Skeletal muscle tissue (tissue), 4 donors: Measurements from ENCODE around the gene KCNA2. TPM values are rescaled to one million over a fixed set of nuclear protein-coding genes. Genes with fewer than 3 reads are reported as not detected.

Experiments used
- H3K27ac ChIP-seq: one replicate; pipeline ENCODE4 v1.7.0; 2013; ENCODE audit warnings: mild to moderate bottlenecking, low read depth, low read length, inconsistent platforms
- H3K27me3 ChIP-seq, 3 donors: one replicate each; pipeline ENCODE4 v1.7.0; 2013; ENCODE audit warnings: low read length in 3 of 3; ENCODE audit not compliant: control insufficient read depth in 3 of 3, insufficient read depth in 3 of 3
- H3K36me3 ChIP-seq, 3 donors: one replicate each; pipeline ENCODE4 v1.7.0; 2013; ENCODE audit warnings: low read length in 3 of 3; ENCODE audit not compliant: control insufficient read depth in 3 of 3, insufficient read depth in 3 of 3
- H3K4me1 ChIP-seq, 3 donors: one replicate each; pipeline ENCODE4 v1.7.0; 2013; ENCODE audit warnings: low read length in 3 of 3, mild to moderate bottlenecking in 3 of 3; ENCODE audit not compliant: control insufficient read depth in 3 of 3, insufficient read depth in 3 of 3
- H3K4me3 ChIP-seq, 3 donors: one replicate each; pipeline ENCODE4 v1.7.0; 2013; ENCODE audit warnings: low read length in 3 of 3
- H3K9ac ChIP-seq, 3 donors: one replicate each; pipeline ENCODE4 v1.7.0; 2013; ENCODE audit warnings: low read length in 3 of 3, mild to moderate bottlenecking in 3 of 3, moderate library complexity in 2 of 3, low read depth in 1 of 3
- H3K9me3 ChIP-seq, 3 donors: one replicate each; pipeline ENCODE4 v1.7.0; 2013; ENCODE audit warnings: low read length in 3 of 3; ENCODE audit not compliant: control insufficient read depth in 3 of 3
- total RNA-seq: library from RNA; depleted of rRNA; stranded (reverse); fragments of >200 nt; gene quantifications from one replicate; pipeline ENCODE4 v1.2.3, GENCODE V29; 2014
- donor health status: Osteomylitis.

Gene KCNA2
- total RNA-seq, 1 donor from 2014 or later = 0.52 TPM

- Histone ChIP-seq H3K9ac (no peak overlapping the region), H3K4me1 (no peaks in the 10 kb centered on the region), H3K4me3 (no peak overlapping the region), H3K27me3 (peaks cover 4 to 12% (median 5%) of the 10 kb centered on the region in 3 donors), H3K9me3 (no peaks in the 10 kb centered on the region), H3K27ac (no peak overlapping the region), H3K36me3 (no peaks in the 10 kb centered on the region)
These were observed 22.4 kb upstream of the KCNA2 start for GRCh38 chr1:110628323-110629105.

DNA sequence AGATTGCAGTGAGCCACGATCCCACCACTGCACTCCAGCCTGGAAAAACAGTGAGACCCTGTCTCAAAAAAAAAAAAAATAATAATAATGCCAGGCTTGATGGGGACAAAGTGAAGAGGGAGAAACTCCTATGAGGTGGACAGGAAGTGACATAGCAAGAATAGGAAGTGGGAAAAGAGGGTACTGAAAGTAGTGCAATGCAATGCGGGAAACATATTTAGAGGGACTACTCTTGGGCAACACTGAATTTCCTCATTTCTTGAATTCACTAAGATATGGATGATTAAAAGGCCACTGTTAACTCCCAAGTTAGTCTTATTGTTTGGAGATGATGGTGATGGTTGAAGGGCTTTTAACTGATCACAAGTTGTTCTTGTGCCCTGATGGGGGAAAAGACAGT is 21.6 kb upstream of the KCNA2 start:
- Histone ChIP-seq H3K9ac (no peak overlapping the region), H3K9me3 (no peaks in the 10 kb centered on the region), H3K36me3 (no peaks in the 10 kb centered on the region), H3K27me3 (peaks cover 4 to 12% (median 5%) of the 10 kb centered on the region in 3 donors), H3K27ac (no peak overlapping the region), H3K4me1 (no peaks in the 10 kb centered on the region), H3K4me3 (no peak overlapping the region)

DNA sequence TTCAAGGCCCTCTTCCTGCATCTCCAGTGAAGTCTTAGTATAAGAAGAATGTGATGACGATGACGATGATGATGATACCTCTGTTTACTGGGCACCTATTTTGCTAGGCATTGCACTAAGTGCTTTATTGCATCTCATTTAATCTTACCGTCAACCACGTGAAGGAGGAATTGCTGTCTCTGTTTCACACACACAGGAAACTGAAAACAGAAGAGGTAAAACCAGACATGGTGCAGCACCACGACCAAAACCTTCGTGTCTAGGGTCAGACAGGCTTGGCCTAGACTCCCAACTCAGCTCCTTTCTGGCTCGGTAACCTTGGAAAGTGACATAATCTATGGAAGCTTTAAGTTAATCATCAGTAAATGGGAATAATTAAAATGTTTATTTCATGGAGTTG is 20.7 kb upstream of the KCNA2 start:
- H3K4me3 ChIP-seq = no peak overlapping the region
- no peak overlapping the region for H3K27ac ChIP-seq
- no peaks in the 10 kb centered on the region for H3K36me3 ChIP-seq
- no peaks in the 10 kb centered on the region for H3K4me1 ChIP-seq
- no peaks in the 10 kb centered on the region for H3K9me3 ChIP-seq
- H3K9ac ChIP-seq = no peak overlapping the region
- peaks cover 4 to 11% (median 5%) of the 10 kb centered on the region in 3 donors for H3K27me3 ChIP-seq

DNA sequence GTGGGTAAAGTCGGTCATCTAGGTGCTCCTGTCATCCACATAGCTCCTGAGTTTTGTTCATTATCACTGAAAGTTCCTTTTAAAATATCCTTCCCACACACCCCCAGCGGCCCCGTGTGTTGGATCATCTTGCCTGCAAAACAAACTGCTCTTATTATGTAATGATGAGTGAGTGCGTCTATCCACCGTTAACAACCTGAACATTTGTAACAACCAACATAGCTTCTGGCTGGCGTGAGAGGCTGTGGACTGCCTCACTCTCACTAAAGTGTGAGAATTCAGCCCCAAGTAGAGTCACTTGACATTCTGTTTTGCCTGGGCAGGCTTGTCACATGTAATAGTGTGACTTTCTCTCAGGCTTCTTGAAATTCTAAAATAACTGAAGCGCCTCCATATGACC is 14.5 kb upstream of the KCNA2 start:
- Histone ChIP-seq H3K4me1 (peaks cover 3 to 4% (median 4%) of the 10 kb centered on the region in 3 donors), H3K4me3 (no peak overlapping the region), H3K27ac (no peak overlapping the region), H3K9me3 (no peaks in the 10 kb centered on the region), H3K9ac (no peak overlapping the region), H3K27me3 (peaks cover 32 to 48% (median 43%) of the 10 kb centered on the region in 3 donors), H3K36me3 (no peaks in the 10 kb centered on the region)

DNA sequence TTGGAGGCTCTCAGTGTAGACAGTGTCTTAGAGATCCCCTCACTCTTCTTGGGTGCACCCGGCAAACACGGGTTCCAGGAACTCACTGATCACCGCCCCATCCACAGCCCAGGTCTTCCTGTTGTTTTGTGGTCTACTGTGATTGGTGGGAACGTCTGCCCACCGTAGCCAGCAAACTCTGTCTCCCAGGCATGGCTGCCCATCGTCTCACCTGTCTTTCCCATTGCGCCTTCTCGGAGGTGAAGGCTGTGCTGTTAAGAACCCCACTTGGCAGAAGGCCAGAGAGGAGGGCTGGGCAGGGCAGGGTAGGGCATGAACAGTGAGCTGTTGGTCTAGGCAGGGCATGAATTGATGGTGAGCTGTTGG is 14.1 kb upstream of the KCNA2 start:
- Histone ChIP-seq H3K27me3 (peaks cover 33 to 51% (median 43%) of the 10 kb centered on the region in 3 donors), H3K4me1 (peaks cover 3 to 4% (median 4%) of the 10 kb centered on the region in 3 donors), H3K4me3 (no peak overlapping the region), H3K36me3 (no peaks in the 10 kb centered on the region), H3K9ac (no peak overlapping the region), H3K9me3 (no peaks in the 10 kb centered on the region), H3K27ac (no peak overlapping the region)

- Histone ChIP-seq H3K36me3 (no peaks in the 10 kb centered on the region), H3K9me3 (no peaks in the 10 kb centered on the region), H3K4me1 (peaks cover 3 to 4% (median 4%) of the 10 kb centered on the region in 3 donors), H3K4me3 (no peak overlapping the region), H3K9ac (no peak overlapping the region), H3K27me3 (peaks cover 33 to 56% (median 45%) of the 10 kb centered on the region in 3 donors), H3K27ac (no peak overlapping the region)
These were observed 13.5 kb upstream of the KCNA2 start for GRCh38 chr1:110619412-110620249.

GRCh38 chr1:110618668-110619067 is 12.5 kb upstream of the KCNA2 start:
- Histone ChIP-seq H3K27me3 (peaks cover 33 to 59% (median 48%) of the 10 kb centered on the region in 3 donors), H3K4me3 (no peak overlapping the region), H3K27ac (no peak overlapping the region), H3K36me3 (no peaks in the 10 kb centered on the region), H3K9me3 (no peaks in the 10 kb centered on the region), H3K4me1 (peaks cover 3 to 4% (median 4%) of the 10 kb centered on the region in 3 donors), H3K9ac (no peak overlapping the region)

- Histone ChIP-seq H3K27me3 (peaks cover 36 to 63% (median 48%) of the 10 kb centered on the region in 3 donors), H3K4me1 (peaks cover 3 to 4% (median 4%) of the 10 kb centered on the region in 3 donors), H3K9me3 (no peaks in the 10 kb centered on the region), H3K4me3 (no peak overlapping the region), H3K36me3 (no peaks in the 10 kb centered on the region), H3K9ac (no peak overlapping the region), H3K27ac (no peak overlapping the region)
These were observed 11.4 kb upstream of the KCNA2 start for GRCh38 chr1:110617589-110617988.

DNA sequence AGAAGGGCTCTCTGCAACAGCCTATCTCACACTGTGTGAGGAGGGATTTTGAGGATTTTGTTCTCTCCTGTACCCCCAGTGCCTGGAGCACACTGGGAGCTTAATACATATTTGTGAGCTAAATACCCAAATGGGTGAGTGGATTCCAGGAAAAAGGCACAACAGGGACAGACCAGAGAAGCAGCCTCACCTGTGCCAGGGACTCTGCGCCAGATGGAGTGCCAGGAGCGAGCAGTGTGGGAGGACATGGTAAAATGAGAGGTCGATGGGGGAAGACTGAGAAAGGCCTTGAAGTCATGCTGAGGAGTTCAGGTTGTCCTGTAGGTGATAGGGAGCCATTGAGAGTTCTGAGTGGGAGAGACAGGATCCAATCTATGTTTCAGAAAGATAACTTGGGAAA is 11.0 kb upstream of the KCNA2 start:
- H3K36me3 ChIP-seq = no peaks in the 10 kb centered on the region
- no peak overlapping the region for H3K27ac ChIP-seq
- no peak overlapping the region for H3K4me3 ChIP-seq
- H3K27me3 ChIP-seq = peaks cover 36 to 63% (median 48%) of the 10 kb centered on the region in 3 donors
- peaks cover 3 to 4% (median 4%) of the 10 kb centered on the region in 3 donors for H3K4me1 ChIP-seq
- H3K9me3 ChIP-seq = no peaks in the 10 kb centered on the region
- H3K9ac ChIP-seq = no peak overlapping the region

DNA sequence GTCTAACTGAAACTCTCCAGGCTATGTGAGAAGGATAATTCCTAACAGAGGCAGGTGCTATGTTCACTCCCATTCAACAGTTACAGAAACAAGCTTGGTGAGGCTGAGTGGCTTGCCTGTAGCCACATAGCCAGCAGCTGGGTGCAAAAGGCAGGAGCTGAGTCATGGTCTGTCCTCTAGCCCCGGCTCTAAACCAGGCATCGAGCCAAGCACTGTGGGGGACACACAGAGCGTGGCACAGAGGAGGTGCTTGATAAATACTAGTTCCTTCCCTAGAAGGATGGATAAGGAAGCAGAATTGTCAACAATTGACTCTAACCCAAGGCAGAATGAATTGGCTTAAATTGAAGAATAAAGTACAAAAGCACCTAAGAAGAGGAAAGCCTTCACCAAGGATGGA is 10.4 kb upstream of the KCNA2 start:
- Histone ChIP-seq H3K4me3 (no peak overlapping the region), H3K9me3 (no peaks in the 10 kb centered on the region), H3K27me3 (peaks cover 36 to 63% (median 48%) of the 10 kb centered on the region in 3 donors)

More for the DNA sequence above, 10.4 kb upstream of the KCNA2 start:
- no peak overlapping the region for H3K27ac ChIP-seq
- H3K4me1 ChIP-seq = peaks cover 3 to 4% (median 4%) of the 10 kb centered on the region in 3 donors
- H3K36me3 ChIP-seq = no peaks in the 10 kb centered on the region
- no peak overlapping the region for H3K9ac ChIP-seq
